Peyer's patch (tissue), 4 donors: ENCODE measurements around the gene THAP8.
A peak's percentile ranks its signal among the peaks of the same experiment; 100 is the strongest.

Source experiments
- CTCF ChIP-seq, 6 experiments: fragments of 450-650 bp in 4 of 6; fragments of 200-600 bp in 2 of 6; sonication (generic) in 1 of 6; IDR thresholded peaks; one replicate each; pipeline ENCODE4 v1.5.1; 2017 to 2019; ENCODE audit warnings: antibody characterized with exemption in 6 of 6, mild to moderate bottlenecking in 3 of 6, moderate library complexity in 1 of 6
- POLR2A ChIP-seq, 2 donors: fragments of 450-650 bp; IDR thresholded peaks; one replicate each; pipeline ENCODE4 v1.5.1; 2017; ENCODE audit warnings: antibody characterized with exemption in 2 of 2, mild to moderate bottlenecking in 2 of 2, moderate library complexity in 2 of 2

GRCh38 chr19:36060430-36060829 lies 6.3 kb upstream of the THAP8 start:
- TF ChIP-seq CTCF (IDR thresholded peaks at IDR 0.05): peak in 4 of 6 experiments; percentile 23 to 50 (median 42)
- no peak for TF ChIP-seq POLR2A (IDR thresholded peaks at IDR 0.05)
